ENCODE measurements around the gene LBP.

GRCh38 chr20:38418509-38419204 is 72.4 kb downstream of the LBP start:
- TF ChIP-seq POLR2AphosphoS5 (IDR thresholded peaks at IDR 0.05; ENCODE audit: low read depth, low read length) (0 out of 2 replicates have a peak, but pooled peaks have one; percentile 9), POLR2A (IDR thresholded peaks at IDR 0.05; ENCODE audit: low read depth, low read length) (peak; percentile 18; the same call in 1 of the 2 replicates)
